HL-60/S4 (cell line): ENCODE data around the gene DDIT3.
"Not testable (repeated sequence)": the region's sequence is repeated elsewhere in the genome, so short reads cannot be mapped to it uniquely, and the experiment has no call there.

ENCODE experiments used
- in situ Hi-C: fragments of 300-500 bp; cut with MboI; formaldehyde crosslinking; loops from 2 replicates; pipeline ENCODE4 v1.14.3; 2022; ENCODE audit warnings: low sequenced_read_pairs

The DDIT3 gene, protein sequence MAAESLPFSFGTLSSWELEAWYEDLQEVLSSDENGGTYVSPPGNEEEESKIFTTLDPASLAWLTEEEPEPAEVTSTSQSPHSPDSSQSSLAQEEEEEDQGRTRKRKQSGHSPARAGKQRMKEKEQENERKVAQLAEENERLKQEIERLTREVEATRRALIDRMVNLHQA

DNA sequence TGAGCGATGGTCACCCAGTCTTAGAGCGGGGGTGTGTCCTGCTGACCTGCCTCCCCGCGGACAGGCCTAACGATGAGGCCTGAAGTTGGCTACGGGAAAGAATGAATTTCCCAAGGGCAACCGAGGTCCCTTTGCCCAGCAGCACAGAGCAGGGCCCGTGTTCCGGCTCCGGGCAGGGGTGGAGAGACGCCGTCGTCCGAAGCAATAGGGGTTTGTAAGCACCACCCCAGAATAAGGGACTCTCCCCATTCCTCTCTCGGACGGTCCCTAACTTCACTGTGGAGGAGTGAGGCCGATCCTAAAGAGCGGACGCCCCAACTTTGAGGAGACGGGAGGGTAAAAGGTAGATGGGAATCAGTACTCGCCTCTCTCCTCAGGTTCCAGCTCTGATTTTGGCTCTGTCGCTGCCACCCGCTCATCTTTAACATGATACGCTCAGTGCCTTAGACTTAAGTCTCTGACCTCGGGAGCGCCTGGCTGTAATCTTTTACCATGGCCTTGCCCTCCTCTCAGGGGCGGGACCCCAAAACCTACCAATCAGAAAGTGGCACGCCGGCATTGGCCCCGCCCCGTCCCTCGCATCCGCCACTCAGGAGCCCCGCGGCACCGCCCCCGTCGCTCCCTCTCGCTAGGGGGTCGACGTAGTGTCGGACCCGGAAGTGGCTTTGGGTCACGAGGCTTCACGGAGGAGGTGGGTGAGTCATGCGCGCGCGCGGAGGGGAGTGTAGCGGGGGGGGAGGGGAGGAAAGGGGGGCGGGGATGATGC, at the start of gene DDIT3:
DDIT3 (minus strand) TSS at position 462 of the 766 bp plus-strand sequence. CDS start 3,108 bp downstream, outside the sequence.
- in situ Hi-C loops: no loop called here

DNA sequence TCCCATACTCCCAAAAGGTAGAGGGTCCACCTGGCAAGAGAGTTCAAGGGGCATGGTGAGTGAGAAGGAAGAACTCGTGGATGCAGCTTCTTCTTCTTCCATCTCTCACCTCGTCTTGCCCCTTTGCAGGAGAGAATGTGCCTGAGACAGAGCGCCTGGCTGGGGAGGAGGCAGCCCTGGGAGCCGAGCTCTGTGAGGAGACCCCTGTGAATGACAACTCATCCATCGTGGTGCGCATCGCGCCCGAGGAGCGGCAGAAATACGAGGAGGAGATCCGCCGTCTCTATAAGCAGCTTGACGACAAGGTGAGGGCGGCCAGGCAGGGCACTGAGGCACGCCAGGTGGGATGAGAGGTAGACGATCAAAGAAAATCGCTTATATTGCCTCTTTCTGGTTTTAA, 49.5 kb upstream of the DDIT3 start:
- in situ Hi-C loops: no loop called here

DNA sequence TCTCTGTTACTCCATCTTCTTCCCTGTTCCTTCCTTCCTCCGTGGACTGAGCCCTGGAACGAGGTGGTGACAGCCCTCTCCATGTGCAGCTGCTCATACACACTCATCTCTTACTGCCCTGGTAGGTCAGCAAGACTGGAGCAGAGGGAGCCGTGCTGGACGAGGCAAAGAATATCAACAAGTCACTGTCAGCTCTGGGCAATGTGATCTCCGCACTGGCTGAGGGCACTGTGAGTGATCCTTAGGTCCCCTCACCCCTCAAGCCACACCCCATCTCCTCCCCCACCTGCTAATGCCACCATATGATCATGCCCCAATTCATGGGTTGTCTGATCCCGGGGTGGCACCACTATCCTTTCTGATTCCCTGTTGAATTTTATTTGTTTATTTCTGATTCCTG, 48.5 kb upstream of the DDIT3 start:
- in situ Hi-C loops: no loop called here

DNA sequence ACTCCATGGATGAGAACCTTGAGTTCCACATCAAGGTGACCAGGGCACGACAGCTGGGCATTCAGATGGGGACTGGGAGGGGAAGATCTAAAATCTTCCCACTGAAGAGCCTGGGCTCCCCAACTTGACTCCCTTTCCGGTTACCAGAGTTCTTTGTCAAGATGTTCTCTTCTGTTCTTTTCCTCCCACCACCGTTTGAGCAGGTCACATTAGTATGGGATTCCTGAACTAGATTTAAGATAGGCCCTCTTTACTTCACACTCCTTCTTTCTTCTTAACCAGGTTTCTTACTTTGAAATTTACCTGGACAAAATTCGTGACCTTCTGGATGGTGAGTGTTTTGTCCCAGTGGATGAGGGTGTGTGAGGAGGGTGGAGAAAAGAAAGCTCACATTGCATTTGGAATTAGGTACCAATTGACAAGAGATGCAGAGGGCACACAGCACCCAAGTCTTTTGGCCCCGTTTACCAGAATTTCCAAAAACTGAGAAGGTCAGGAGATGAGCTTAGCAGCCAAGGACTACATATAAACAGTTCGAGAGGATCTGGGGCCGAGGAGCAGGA, 43.9 kb upstream of the DDIT3 start:
- in situ Hi-C loops: no loop called here

DNA sequence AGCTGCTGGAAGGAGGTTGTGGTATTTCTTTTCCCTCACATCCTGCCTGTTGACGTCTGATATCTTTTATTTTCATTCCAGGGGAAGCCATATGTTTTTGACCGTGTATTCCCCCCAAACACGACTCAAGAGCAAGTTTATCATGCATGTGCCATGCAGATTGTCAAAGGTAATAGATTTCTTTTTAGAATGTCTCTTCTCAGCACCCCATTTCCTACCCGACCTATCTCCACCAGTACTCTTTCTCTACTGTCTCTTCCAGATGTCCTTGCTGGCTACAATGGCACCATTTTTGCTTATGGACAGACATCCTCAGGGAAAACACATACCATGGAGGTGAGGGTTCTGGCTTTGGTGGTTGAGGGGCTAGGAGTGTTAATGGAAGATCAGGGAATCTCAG, 43.0 kb upstream of the DDIT3 start:
- in situ Hi-C loops: no loop called here

DNA sequence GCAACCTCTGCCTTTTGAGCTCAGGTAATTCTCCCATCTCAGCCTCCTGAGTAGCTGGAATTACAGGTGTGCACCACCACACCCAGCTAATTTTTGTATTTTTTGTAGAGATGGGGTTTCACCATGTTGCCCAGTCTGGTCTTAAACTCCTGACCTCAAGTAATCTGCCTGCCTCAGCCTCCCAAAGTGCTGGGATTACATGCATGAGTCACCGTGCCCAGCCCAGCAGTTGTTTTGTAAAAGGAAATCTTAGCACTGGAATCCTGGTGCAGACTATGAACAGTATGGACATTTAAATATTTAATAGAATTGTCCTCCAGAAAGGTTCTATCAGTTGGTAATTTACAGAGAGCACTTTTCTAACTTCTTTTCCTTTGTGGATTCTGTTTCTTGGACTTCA, 40.8 kb upstream of the DDIT3 start:
- in situ Hi-C loops: not testable (repeated sequence)

DNA sequence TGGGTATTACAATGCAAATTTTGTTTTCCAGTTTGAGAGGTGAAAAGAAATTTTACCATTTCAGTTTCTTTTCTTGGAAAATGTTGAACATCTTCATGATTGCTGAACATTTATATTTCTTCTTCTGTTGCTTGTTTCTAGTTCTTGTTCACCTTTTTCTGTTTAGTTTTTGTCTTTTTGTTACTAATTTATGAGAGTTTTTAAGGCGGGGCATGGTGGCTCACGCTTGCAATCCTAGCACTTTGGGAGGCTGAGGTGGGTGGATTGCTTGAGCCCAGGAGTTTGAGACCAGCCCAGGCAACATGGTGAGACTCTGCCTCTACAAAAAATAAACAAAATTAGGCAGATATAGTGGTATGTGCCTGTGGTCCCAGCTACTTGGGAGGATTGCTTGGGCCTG, 40.2 kb upstream of the DDIT3 start:
- in situ Hi-C loops: no loop called here

DNA sequence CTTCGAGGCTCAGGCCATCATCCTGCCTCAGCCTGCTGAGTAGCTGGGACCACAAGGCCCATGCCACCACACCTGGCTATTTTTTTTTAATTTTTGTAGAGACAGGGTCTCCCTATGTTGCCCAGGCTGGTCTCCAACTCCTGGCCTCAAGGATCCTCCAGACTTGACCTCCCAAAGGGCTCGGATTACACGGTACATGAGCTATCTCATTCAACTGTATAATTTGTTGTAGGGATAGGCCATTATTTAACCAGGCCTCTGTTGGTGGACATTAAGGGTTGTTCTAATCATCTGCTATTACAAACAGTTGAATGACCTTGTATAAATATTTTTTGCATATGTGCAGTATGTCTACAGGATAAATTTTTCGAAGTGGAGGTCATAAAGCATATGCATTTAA, 38.5 kb upstream of the DDIT3 start:
- in situ Hi-C loops: no loop called here

DNA sequence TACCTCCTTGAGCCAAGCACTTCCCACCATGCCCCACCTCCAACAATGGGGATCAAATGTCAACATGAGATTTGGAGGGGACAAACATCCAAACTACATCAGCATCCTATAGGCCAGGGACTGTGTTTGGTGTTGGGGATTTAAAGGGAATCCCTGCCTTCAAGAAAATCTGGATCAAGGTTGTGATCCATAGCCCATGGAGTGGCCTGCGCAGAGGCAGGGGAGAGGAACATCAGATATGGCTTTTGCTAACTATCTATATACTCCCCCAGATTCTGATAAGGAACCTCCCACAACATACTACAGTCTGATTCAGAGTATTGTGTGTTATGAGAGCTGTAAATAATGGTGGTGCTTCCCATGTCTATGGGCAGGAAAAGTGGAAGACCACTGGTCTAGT, 34.6 kb upstream of the DDIT3 start:
- in situ Hi-C loops: no loop called here

DNA sequence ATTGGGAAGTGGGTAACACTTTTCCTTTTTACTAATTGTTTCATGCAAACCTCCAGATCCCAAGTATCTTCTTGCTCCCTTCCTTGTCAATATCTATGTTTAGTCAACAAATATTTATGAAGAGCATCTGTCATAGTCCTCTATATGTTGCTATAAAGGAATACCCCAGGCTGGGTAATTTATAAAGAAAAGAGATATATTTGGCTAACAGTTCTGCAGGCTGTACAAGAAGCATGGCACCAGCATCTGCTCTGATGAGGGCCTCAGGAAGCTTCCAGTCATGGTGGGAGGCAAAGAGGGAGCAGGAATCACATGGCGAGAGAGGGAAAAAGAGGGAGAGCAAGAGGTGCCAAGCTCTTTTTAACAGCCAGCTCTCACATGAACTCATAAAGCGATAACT, 34.1 kb upstream of the DDIT3 start:
- in situ Hi-C loops: no loop called here

DNA sequence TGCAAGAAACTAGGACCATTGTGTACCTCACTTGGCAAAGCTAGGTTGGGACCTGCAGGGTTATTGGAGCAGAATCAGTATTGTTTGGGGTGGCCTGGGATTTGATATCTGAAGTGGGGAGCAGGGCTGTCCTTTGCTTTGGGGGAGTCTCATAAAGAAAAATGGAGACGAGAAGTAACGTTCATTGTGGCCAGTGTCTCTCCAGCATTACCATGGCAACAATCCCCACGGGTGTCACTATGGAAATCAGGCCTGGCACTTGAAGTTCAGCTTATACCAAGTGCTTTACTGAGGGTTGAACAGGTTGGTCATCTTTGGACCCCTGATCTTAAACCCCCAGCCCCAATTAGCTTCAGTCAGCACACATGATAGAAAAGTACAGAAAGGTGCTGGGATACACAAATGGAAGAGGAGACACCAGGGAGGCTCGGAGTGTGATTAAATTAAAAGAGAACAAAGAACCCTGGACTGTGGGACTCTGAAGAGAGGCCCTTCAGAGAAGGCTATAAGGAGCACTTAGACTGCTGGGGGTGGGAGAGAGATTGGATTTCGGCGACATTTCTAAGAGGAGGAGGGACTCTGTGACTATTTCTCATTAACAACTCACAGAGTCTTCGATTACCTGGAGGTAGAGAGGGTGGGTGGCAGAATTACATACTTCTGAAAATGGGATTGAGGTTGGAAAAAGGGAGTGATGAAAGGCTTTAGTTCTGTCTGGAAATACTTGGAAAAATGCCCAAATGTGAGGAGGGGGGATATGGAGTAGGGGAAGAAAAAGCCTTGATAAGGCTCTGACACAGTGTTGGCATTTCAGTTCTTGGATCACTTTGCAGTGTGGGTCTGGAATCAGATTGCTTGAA, 33.3 kb upstream of the DDIT3 start:
- in situ Hi-C loops: no loop called here

DNA sequence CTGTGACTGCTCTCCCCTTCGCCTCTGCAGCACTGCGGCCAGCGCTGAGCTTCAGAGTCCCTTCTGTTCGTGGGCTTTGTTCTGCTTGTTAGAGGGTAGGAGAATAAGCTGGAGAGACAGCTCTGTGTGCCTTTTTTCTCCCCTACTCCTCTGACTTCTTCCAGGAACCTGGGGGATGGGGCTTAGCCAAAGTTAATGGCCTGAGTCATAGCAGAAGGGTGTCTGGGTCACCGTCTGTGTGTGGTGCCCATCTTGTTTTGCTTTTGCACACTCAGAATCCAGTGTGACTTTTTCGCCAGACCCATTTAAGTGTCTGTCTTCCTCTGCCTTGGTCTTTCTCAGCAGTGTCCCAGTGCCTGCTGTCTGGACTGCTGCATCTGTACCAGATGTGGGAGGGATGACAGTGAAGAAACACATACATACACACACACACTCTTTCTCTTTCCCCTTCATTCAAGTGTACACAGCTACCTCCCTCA, 32.6 kb upstream of the DDIT3 start:
- in situ Hi-C loops: no loop called here

DNA sequence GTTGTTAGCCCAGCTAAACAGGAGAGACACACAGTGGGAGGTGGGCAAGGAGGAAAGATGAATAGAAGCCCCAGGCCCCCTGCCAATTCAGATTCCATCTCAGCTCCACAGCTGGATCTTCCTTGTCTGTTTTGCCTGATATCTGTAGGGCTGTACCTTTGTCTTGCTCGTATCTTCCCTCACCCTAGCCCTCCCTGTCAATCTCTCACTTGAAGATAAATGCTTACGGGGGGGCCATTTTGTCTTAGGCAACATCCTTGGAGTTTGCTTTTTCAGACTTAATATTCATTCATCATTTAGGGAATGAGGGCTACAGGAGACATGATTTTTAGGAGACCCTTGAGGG, 32.0 kb upstream of the DDIT3 start:
- in situ Hi-C loops: no loop called here

DNA sequence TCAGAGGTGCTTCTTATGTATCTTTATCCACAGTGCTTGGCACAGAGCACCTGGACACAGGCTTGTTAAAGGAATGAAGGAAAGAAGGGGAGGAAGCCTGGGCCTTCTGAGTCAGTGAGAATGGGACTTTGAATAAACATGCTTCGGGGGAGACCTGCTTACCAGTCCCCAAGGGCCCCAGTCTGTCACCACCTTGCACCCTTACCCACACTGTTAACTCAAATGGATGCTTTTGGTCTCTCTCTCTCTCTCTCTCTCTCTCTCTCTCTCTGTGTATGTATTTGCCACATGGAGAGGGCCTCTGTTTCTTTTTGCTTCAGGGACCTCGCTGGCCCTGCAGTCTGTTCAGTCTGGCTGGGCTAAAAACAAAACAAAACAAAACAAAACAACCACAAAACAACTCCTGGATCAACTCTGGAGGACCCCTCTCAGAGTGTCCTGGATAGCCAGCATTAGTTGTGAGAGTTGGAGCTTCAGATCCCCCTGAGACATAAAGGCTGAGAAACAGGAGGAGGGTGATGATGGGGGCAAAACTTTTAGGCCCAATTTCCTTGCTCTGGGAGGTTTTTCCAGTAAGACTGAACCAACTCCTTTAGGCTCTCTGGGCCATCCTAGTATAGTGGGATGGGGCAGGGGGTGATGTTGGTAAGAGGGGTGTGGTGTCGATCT, 31.5 kb upstream of the DDIT3 start:
- in situ Hi-C loops: no loop called here

DNA sequence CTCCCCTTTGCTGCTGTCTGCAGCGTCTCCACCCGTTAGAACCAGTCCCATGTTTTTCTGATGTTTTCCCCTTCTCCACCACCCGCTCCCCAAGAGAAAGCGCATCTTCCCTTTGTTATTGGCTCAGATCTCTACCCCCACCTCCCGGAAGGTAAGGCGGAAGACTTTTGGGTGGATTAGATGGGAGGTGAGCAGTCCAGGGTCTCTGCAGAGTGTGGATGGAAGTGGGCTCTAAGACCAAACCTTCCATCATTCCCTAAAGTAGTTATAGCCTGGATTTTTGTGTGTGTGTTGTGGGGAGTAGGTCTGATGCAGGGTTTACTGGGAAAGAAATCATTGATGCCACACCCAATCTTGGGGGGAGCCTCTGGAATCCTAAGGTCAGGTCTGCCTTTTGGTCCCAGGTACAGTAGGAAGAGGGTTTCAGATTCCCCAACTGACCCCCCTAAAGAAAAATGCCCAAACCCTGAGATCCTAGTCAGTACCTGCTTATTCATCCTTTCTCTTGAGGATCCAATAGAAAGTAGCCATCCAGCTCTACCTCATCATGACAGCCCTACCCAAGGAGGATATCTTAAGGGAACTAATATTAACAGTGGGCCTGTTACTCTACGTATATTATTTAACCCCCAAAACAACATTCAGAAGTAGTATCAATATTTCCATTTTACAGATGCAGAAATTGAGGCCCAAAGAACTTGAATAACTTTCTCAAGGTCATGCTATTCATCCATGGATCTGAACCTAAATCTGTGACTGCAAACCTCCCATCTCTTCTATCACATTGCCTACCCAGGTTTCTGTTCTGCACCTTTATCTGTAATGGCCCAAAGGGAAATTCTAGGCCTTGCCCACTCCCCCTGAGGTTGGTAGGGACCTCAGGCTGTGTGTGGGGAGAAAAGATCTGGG, 30.6 kb upstream of the DDIT3 start:
- in situ Hi-C loops: no loop called here

DNA sequence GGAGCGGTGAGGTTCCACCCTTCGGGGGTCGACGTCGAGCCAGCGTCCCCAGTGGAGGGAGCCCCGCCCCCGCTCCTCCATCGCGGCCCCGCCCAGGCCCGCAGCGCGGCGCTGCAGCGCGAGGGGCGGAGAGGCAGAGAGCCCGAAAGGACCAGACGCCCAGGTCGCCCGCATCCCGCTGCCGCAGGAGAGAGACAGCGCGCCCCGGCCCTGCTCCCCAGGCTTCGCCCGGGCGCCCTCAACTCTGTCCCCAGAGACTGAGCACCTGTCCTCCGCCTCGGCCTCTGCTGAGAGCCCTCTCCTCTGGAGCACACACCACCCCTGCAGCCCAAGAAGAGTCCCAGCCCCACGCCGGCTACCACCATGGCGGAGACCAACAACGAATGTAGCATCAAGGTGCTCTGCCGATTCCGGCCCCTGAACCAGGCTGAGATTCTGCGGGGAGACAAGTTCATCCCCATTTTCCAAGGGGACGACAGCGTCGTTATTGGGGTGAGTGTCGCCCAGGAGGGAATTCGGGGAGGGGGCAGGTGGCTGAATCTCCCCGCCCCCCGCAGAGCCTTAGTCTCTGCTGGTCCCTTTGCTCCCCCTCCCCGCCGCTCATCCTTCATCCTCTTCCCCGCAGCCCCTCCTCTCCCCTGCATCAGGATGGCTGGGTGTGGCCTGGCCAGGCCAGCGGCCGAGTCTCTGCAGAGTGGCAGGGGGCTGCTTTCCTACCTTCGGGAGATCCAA, 29.8 kb upstream of the DDIT3 start, which contains the start of gene KIF5A:
KIF5A (plus strand) TSS at position 136 of the 732 bp plus-strand sequence; CDS start at position 364, 228 bp downstream.
- in situ Hi-C loops: no loop called here

DNA sequence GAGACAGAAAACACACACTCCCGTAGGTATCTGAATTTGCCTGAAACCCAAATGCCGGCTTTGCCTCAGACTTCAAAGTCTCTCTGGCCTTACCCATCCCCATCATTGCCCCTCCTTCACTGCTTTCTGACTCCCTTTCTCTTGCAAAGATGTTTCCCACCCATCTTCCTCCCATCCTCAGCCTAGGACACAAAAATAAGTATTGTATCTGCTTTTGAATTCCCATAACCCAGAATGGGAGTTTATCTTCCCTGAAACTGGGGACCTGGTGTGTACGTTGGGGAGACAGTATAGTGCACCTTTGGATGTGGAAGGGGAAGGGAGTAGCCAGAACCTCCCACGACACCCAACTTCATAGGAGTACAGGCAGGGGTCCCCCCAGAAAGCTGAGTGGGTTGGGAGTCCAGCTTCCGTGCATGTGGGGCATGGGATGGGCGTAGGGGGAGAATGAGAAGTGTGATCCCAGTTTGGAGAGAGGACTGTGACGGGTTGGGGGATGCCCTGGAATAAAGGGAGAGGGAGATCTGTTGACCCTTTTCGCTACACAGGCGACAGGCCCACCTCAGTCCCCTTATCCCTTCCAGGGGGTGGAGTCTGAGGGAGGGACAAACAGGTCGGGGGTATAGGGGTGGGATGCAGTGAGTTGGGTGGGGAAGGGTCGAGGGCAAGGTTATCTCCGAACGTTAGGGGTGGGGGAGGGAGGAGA, 29.0 kb upstream of the DDIT3 start:
- in situ Hi-C loops: no loop called here

DNA sequence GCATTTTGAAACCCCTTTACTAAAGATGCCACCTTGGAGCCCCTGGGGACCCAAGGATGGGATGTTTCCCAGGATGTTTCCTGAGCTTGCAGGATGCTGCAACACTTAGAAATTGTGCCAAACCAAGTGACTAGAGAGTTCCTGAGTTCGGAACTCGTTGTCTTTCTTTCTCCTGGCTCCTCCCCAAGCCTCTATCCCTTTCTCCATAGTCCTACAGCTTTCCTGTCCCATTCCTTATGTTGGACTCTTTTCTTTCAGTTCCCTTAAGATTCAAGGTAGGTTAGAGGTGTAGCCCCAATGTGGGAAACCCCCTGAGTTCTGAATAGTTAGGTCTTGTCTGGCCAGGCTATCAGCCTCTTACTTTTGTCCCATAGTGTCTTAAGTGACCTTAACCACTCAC, 28.2 kb upstream of the DDIT3 start:
- in situ Hi-C loops: no loop called here

DNA sequence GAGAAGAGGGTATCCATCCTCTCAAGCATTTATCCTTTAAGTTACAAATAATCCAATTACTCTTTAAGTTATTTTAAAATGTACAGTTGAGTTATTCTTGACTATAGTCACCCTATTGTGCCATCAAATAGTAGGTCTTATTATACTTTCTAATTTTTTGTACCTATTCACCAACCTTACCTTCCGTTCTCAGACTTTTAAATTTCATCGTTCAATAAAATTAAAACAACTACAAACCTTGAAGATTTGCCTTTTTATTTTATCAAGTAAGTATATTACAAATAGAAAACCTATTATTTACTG, 27.6 kb upstream of the DDIT3 start:
- in situ Hi-C loops: no loop called here
